HuH-7.5 (cell line): ENCODE data around the gene SREBF2.
"Not testable (repeated sequence)": the region's sequence is repeated elsewhere in the genome, so short reads cannot be mapped to it uniquely, and the experiment has no call there.

Experiments
- DNase-seq: peaks from one replicate; pipeline ENCODE4 v3.0.0; 2011; ENCODE audit warnings: low spot score

Gene SREBF2

DNA sequence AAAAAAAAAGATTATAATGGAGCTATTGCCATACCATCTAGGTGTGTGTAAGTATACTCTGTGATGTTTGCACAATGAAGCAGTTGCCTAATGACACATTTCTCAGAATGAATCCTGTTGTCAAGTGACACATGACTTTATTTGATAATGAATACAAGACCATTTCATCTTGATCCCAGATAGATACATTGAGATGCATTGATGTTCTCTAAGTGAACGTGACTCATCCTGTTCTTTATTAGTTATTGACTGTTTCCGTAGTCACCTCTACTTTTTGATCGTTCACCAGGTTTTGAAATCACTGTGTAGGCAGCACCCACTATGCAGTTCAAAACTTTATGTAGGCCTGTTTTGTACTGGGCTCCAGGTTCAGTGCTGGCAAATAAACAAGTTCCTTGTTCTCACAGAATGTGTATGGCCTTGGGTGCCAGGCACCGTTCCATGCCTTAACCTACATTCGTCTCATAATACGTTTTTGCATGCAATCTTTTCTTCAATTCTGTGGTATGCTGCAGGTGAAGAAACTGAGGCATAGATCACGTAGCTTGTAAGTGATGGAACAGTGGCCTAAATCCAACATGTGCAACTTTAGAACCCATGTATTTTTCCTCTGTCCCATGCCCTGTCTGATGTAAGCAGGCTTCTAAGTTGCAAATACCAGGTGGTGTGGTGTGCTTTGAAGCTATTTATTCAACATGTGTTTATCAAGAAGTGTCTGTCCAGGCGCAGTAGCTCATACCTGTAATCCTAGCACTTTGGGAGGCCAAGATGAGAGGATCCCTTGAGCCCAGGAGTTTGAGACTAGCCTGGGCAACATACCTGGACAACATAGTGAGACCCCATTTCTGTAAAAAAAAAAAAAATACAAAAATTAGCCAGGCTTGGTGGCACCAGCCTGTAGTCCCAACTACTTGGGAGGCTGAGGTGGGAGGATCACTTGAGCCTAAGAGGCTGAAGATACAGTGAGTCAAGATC is 10.4 kb downstream of the SREBF2 start:
- DNase-seq = no peak

DNA sequence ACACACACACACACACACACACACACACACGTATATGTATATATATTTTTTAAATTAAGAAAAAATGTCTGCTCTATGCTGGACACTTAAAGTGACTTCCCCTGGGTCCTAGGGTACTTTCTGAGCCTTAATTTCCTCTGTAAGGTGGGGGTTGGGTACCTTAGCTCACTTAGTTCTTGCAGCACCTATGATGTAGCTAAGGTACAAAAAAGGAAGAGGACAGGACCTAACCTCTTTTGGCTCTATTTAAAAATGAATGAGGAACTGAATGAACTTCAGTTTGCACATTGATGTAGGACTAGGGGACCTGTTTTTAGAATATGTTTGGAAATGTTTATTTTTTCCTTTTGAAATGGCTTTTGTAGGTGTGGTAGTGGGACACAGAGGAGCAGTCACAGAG is 11.1 kb downstream of the SREBF2 start:
- no peak for DNase-seq

GRCh38 chr22:41844513-41844912 is 11.6 kb downstream of the SREBF2 start:
- DNase-seq = no peak

DNA sequence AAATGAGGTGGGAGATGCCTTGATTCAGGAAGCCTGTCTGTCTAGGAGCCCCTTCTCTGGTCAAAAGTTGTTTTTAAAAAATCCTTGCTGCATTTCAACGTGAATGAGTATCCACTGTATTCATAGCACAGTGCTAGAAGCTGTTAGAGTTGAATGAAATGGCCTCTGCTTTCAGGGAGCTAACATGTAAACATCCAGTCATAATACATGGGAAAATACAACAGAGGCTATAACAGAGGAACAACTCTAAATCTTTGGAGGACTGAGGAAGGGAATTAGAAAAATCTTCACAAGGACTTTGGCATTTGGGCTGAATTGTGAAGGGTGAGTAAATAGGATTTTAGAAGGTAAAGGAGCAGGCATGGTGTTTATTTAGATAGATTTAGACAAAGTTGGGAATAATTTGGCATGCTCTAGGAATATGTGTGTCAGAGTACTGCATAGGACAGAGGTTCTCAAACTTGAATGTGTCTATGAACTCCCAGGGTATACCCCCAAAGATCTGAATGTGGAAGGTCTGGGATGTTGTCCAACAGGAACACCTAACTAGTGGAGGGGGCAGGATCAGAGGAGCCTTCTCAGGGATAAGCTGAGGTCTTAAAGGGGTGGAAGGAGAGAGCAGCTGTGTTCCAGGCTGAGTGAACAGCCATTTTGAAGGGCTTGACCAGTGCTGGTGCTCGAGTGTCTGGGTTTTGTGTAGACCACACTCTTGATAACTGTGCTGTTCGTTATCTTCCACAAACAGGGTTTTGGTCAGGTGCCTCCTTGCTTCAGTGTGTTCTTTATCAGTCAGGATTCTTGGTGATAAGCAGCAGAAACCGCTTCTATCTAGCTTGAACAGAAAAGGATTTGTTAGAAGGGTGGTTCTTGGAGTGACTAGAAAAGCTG is 12.7 kb downstream of the SREBF2 start:
- DNase-seq = no peak

- DNase-seq = no peak
Measured at GRCh38 chr22:41846268-41846987, 13.5 kb downstream of the SREBF2 start.

DNA sequence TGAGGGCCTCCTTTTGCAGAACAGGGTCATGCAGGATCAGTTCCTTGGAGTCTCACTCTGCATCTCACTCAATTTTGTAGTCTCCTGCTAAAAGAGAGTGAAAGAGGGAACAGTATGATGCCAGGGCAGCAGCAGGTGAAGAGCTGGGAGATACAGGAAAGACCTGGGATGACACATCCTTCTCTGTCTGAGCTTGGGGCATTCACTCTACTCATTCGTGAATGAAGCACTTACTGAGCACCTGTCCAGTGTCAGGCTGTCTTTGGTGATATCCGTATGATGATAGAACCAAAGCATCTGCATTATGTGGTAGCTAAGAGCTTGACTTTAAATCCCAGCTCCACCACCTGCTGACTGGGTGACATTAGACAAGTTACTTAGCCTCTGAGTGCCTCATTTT is 14.4 kb downstream of the SREBF2 start:
- no peak for DNase-seq

DNA sequence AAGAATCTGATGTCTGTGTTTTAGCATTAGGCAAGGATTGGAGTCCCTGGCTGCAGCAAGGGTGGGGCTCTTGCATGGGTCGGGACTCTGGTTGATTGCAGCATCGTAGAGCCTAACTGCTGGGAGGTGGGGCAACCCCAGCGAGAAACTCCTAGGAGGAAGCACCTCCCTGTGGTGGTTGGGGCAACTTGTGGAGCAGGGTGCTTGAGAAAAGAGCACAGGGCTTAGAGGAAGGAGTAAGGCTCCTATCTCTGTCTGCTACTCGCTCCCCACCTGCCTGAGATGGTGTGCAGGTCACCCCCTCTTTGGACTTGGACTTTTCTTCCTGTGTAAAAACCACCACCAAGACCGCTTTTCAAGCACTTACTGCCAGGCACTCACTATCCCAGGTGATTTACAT is 15.6 kb downstream of the SREBF2 start:
- no peak for DNase-seq

DNA sequence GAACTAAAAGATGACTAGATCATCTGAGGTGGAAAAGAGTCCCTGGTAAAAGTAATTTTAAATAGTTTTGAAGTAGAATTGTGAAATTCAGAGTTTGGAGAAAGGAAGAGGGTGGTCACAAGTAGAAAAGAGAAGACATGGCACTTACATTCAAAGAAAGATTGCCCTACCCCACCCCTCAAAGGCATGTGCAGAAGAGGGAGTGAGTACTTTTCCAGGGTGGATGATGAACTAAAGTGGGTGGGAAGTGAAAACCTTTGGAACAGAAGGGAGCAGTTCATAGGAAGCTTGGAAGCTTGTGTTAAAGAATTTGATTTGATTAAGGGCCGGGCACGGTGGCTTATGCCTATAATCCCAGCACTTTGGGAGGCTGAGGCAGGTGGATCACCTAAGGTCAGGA is 23.6 kb downstream of the SREBF2 start:
- DNase-seq = no peak

- no peak for DNase-seq
Measured at GRCh38 chr22:41857155-41857859, 24.4 kb downstream of the SREBF2 start.

DNA sequence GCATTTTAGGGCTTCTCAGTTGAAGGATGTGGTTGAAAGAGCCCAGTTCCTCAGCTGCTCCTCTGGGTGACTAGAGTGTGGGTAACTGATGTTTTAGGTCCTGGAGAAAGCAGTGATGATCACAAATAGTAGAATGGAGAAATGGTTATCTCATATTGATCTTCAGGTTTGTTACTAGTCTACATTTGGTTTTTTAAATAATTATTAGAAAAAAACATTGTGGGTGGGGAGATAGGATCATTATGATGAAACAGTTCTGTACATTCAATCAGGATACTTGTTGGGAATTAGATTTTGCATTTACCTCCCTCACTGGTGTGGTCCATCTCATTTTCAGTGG is 24.9 kb downstream of the SREBF2 start:
- no peak for DNase-seq

DNA sequence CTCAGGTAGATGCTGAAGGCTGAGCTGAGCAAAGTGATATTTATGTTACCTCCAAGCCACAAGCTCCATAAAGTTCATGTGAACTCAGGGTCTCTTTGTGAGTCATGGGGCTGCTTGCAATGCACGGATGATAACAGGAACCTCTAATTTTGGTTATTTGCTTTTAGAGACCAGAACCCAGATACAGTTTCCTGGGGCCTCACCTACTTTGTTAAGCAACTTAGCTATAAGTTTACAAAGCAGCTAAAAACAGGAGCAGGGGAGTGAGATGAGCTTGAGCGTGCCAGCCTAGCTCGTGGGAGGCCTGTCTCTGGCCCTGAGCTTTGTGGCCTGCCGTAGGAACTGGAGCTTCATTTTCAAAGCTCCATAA is 29.2 kb downstream of the SREBF2 start:
- DNase-seq = no peak

DNA sequence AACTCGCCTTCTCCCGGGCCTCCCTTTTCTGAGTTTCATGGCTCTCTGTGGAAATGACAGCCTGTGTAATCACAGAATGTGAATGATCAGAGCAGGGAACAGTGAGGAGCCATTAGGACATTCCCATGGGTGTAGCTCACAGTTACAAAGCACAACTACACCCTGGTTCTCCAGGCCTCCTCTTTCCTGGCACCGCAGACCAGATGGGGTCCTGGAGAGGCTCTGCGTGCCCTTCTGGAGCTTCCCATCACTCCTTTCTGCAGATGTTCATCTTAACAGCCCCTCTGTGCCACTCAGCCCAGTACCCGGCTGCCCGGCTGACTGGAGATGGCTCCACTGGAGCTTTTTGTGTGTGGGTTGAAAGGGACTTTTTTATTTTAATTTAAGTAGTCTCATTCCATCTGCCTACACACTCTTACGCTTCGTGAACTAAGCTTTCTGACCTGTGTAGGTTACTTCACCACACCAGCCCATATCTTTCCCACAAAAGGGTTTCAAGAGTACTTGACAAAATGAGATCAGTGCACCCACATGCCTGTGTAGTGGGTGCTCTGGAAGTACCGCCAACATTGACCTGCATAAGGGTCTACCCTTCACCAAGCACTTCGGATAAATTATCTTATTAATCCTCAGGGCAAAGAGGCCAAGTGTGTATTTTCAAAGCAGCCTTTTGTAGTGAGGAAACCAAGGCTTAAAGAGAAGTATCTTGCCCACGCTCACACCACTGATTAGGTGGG is 29.8 kb downstream of the SREBF2 start:
- no peak for DNase-seq

DNA sequence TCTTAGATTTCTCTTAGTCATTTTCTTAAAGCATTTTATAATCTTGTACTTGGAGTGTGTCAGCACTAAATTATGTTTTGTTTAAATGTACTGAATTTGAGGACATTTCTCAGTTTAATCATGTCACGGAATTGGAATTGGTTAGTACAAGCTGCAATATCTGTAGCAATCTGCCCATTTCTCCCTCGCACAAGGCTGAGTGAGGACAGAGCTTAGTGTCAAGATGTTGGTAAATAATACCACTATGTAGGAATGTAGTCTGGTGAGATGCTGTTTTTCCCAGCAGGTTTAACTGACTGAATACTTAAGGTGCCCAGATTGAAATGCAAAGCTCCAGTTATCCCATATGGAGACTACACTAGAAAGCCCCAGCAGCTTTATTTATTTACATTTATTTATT is 30.6 kb downstream of the SREBF2 start:
- no peak for DNase-seq

DNA sequence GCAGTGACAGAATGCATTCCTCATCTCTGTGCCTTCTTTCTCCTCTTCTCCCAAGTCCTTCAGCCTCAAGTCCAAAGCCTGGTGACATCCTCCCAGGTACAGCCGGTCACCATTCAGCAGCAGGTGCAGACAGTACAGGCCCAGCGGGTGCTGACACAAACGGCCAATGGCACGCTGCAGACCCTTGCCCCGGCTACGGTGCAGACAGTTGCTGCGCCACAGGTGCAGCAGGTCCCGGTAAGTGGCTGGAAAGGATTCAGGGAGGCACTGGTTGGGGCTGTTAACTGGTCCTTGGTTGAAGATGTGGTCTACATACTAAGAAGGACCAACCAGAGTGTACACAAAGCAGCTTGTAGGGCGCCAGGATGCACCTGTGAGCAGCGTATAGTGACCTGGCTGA is 35.7 kb downstream of the SREBF2 start:
- DNase-seq = no peak

- not testable (repeated sequence) for DNase-seq
Measured at GRCh38 chr22:41870081-41870480, 37.2 kb downstream of the SREBF2 start.

DNA sequence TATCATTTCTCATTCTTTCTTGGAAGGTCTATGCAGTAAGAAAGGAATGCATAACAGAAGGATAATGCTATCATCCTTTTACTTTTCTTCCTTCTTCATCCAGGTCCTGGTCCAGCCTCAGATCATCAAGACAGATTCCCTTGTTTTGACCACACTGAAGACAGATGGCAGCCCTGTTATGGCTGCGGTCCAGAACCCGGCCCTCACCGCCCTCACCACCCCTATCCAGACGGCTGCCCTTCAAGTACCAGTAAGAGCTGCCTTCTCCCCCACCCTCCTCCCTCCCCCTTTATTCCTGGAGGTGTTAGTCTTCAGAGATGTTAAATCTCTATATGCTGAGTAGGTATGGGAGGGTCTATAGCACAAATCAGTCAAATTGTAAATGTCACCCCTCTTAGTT is 37.9 kb downstream of the SREBF2 start:
- no peak for DNase-seq

GRCh38 chr22:41873391-41873790 is 40.5 kb downstream of the SREBF2 start:
- no peak for DNase-seq

DNA sequence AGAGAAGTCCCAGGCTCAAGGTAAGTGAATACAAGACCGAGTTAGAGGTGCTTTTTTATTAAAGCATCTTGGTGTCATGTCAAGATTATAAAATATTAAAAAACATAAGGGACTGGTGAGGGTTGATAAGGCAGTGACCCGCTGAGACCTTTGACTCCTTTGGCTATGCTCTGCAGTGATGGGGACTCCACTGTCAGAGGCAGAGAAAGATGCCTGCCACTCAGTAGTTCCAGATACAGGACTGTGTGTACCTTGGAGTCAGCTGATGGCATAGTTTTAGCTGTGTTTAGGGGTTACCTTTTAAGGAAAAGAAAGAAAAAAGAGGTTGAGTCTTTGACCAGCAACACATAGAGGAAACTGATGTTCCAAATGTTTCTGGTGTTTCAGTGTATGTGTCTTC is 41.2 kb downstream of the SREBF2 start:
- no peak for DNase-seq

DNA sequence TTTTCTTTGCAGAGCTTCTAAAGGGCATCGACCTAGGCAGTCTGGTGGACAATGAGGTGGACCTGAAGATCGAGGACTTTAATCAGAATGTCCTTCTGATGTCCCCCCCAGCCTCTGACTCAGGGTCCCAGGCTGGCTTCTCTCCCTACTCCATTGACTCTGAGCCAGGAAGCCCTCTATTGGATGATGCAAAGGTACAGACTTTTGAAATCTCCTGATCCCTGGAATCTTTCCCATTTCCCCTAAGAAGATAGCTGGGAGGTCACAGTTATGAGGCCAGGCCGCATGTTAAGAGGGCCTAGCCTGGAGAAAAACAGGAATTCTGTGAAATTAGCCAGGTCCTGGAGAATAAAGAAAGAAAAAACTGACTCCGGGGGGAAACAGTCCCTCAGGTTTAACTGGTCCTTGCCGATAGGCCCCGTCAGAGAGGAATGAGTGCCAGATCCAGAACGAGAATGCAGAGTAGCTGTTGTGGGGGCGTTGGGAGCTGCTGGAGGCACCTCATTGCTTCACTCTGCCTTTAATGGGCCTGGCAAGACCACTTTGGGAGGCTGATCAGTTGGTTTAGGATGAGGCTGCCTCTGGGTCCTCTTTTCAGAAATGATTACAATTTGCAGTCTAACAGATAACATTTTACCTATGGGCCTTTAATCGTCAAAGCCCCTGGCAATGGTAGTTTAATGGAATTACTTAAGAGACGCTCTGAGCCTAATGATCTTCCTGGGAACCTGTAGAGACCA is 42.8 kb downstream of the SREBF2 start:
- no peak for DNase-seq

DNA sequence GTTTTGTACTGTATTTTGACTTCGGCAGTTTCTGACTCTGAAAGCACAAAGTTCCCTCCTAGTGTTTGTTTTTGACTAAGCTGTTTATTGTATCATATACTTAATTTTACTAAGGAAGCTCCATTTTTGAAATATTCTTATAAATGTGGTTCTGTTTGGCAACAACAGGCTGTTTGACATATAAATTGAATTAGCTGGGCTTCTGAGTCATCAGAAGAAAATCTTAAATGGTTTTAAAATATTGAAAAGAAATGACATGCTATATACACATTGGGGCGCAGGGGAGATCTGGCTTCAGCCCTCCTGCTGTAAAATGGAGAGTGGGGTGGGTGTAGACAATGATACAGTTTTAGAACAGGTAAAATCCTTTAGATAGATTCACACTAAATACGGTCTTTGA is 43.4 kb downstream of the SREBF2 start:
- DNase-seq = no peak
